GM18502 (cell line): ENCODE results near the gene STOX1.
"Not testable (repeated sequence)": the region's sequence is repeated elsewhere in the genome, so short reads cannot be mapped to it uniquely, and the experiment has no call there.

Experiments
- ATAC-seq: cut with Tn5 transposase; IDR thresholded peaks from one replicate; pipeline ENCODE4 v1.9.1; 2021; ENCODE audit warnings: mild to moderate bottlenecking; ENCODE audit not compliant: unreplicated experiment, poor library complexity

STOX1 gene

GRCh38 chr10:68828083-68828601 is 811 bp downstream of the STOX1 start:
- ATAC-seq = peak; percentile 51

- ATAC-seq = no peak
These were observed 1.5 kb downstream of the STOX1 start for GRCh38 chr10:68828833-68829232.

- ATAC-seq = no peak
These were observed 2.2 kb downstream of the STOX1 start for GRCh38 chr10:68829521-68829920.

- no peak for ATAC-seq
These were observed 2.6 kb downstream of the STOX1 start for GRCh38 chr10:68829952-68830351.

GRCh38 chr10:68831961-68832455 is 4.7 kb downstream of the STOX1 start:
- no peak for ATAC-seq

GRCh38 chr10:68832601-68833000 is 5.3 kb downstream of the STOX1 start:
- ATAC-seq = no peak

- no peak for ATAC-seq
These were observed 10.4 kb downstream of the STOX1 start for GRCh38 chr10:68837626-68838322.

- not testable (repeated sequence) for ATAC-seq
These were observed 13.3 kb downstream of the STOX1 start for GRCh38 chr10:68840650-68841049.

- no peak for ATAC-seq
These were observed 20.9 kb downstream of the STOX1 start for GRCh38 chr10:68848281-68848680.

GRCh38 chr10:68848806-68849205 is 21.5 kb downstream of the STOX1 start:
- no peak for ATAC-seq

GRCh38 chr10:68856352-68856751 is 29.0 kb downstream of the STOX1 start:
- ATAC-seq = no peak

GRCh38 chr10:68857005-68857404 is 29.7 kb downstream of the STOX1 start:
- no peak for ATAC-seq

- no peak for ATAC-seq
These were observed 33.9 kb downstream of the STOX1 start for GRCh38 chr10:68861253-68861652.

- ATAC-seq = no peak
These were observed 37.3 kb downstream of the STOX1 start for GRCh38 chr10:68864611-68865010.

GRCh38 chr10:68868173-68868572 is 40.8 kb downstream of the STOX1 start:
- not testable (repeated sequence) for ATAC-seq

- no peak for ATAC-seq
These were observed 42.3 kb downstream of the STOX1 start for GRCh38 chr10:68869623-68870022.

- no peak for ATAC-seq
These were observed 42.7 kb downstream of the STOX1 start for GRCh38 chr10:68870061-68870460.

GRCh38 chr10:68870545-68871104 is 43.3 kb downstream of the STOX1 start:
- no peak for ATAC-seq

- no peak for ATAC-seq
These were observed 43.9 kb downstream of the STOX1 start for GRCh38 chr10:68871105-68871711.

GRCh38 chr10:68871731-68872342 is 44.5 kb downstream of the STOX1 start:
- ATAC-seq = no peak
